ENCODE results near the gene ARL14EPL.
A peak's percentile ranks its signal among the peaks of the same experiment; 100 is the strongest.
"Not testable (repeated sequence)": the region's sequence is repeated elsewhere in the genome, so short reads cannot be mapped to it uniquely, and the experiment has no call there.

The ARL14EPL gene

GRCh38 chr5:116097301-116097700 is 65.0 kb downstream of the ARL14EPL start:
- POLR2A ChIA-PET (ENCODE audit: low non-redundant PET): no interaction called here
- no peak for TF ChIP-seq CTCF (conservative IDR thresholded peaks at IDR 0.05; ENCODE audit: low read depth)
- CTCF ChIA-PET: interaction anchor here (0.6 kb wide), 1 partner anchor 1022 kb away, joined by 3 read pairs; no protein-coding TSS in a partner anchor
- peak; percentile 49 for DNase-seq (ENCODE audit: low spot score)
- no peak overlapping the region for H3K27ac ChIP-seq

- no peak overlapping the region for H3K27ac ChIP-seq
- DNase-seq (ENCODE audit: low spot score): no peak
- no peak for TF ChIP-seq CTCF (conservative IDR thresholded peaks at IDR 0.05; ENCODE audit: low read depth)
- ChIA-PET POLR2A (ENCODE audit: low non-redundant PET) (no interaction called here), CTCF (no interaction called here)
Measured at GRCh38 chr5:116098998-116099397, 66.7 kb downstream of the ARL14EPL start.

- POLR2A ChIA-PET (ENCODE audit: low non-redundant PET); CTCF ChIA-PET; H3K27ac ChIP-seq; DNase-seq (ENCODE audit: low spot score): not testable (repeated sequence)
Measured at GRCh38 chr5:116104941-116105340, 72.7 kb downstream of the ARL14EPL start.

All from RWPE1 (cell line).